Activated naive CD4-positive, alpha-beta T cell treated with anti-CD3 and anti-CD28 coated beads, Interleukin-2, amount 50 U/mL, for 72 hours (primary cell): Measurements from ENCODE around the gene AURKB. TPM values are rescaled to one million over a fixed set of nuclear protein-coding genes. Genes with fewer than 3 reads are reported as not detected.
"Not testable (repeated sequence)": the region's sequence is repeated elsewhere in the genome, so short reads cannot be mapped to it uniquely, and the experiment has no call there.

ENCODE experiments used
- ATAC-seq, 2 donors: fragments of 150-1000 bp; cut with Tn5 transposase; 2 replicates each; pipeline ENCODE4 v1.10.0; 2021; ENCODE audit warnings: mild to moderate bottlenecking in 2 of 2, moderate library complexity in 2 of 2
- DNase-seq, 2 donors: peaks; one replicate each; pipeline ENCODE4 v3.0.0; 2021 to 2022; ENCODE audit warnings: low spot score in 2 of 2
- H3K27ac Mint-ChIP-seq, 2 donors: one replicate each; pipeline ENCODE4 v1.8.0; 2022; ENCODE audit warnings: mild to moderate bottlenecking in 2 of 2, mixed read lengths in 2 of 2
- H3K36me3 Mint-ChIP-seq, 2 donors: one replicate each; pipeline ENCODE4 v1.8.0; 2022; ENCODE audit warnings: mixed read lengths in 2 of 2
- H3K9me3 Mint-ChIP-seq, 2 donors: one replicate each; pipeline ENCODE4 v1.8.0; 2022; ENCODE audit warnings: mixed read lengths in 2 of 2
- total RNA-seq, 2 donors: library from RNA; stranded (reverse); gene quantifications; one replicate each; pipeline ENCODE4 v1.2.3, GENCODE V29; 2022

Gene AURKB
- total RNA-seq, 2 donors from 2014 or later: 169 to 319 TPM

- Mint-ChIP-seq H3K36me3 (peaks cover 0 to 11% of the 10 kb centered on the region in 2 donors), H3K9me3 (no peaks in the 10 kb centered on the region), H3K27ac (peak within 1 kb of the TSS; percentile 96 to 100)
- DNase-seq: peak; percentile 87 to 88
- ATAC-seq: peak; percentile 47 to 74
These were observed 34.0 kb downstream of the AURKB start, which contains the start of gene TMEM107 for GRCh38 chr17:8176197-8176940. Gene TMEM107, minus strand, starts transcription at chr17:8176380. Its CDS starts 94 bp downstream, at chr17:8176286.

- ATAC-seq: peak in 1 of 2 donors; percentile 6
- Mint-ChIP-seq H3K9me3 (no peaks in the 10 kb centered on the region), H3K36me3 (peaks cover 0 to 11% of the 10 kb centered on the region in 2 donors), H3K27ac (peak overlapping the region; percentile 96 to 100)
- DNase-seq: no peak
These were observed 34.6 kb downstream of the AURKB start for GRCh38 chr17:8175795-8176196.

DNA sequence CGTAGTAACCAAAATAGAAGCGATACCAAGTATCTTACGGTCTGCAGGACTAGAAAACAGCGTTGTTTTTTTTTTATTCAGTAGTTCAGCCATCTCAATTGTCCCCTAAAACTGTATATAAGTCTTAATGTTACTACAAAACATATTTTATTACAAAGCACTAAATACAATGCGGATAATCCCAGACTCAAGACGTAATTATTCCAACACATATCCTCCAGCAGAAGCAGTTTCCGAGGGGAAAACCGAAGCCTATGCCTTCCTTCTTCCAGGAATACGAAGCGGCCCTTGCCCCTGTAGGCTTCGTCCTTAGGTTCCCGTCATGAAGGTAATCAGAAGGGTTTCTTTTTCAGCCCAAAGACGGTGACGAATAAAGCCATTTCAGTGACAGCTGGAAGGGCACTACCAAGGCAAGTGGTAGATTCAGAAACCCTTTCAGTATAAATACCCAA lies 36.5 kb downstream of the AURKB start:
- Mint-ChIP-seq H3K27ac (peak overlapping the region; percentile 100), H3K9me3 (no peaks in the 10 kb centered on the region), H3K36me3 (peaks cover 0 to 11% of the 10 kb centered on the region in 2 donors)
- DNase-seq: no peak
- ATAC-seq: no peak

GRCh38 chr17:8173056-8173870 lies 37.1 kb downstream of the AURKB start:
- H3K36me3 Mint-ChIP-seq: peaks cover 0 to 11% of the 10 kb centered on the region in 2 donors
- DNase-seq (peak; percentile 72 to 76), ATAC-seq (peak; percentile 75 to 79)

DNA sequence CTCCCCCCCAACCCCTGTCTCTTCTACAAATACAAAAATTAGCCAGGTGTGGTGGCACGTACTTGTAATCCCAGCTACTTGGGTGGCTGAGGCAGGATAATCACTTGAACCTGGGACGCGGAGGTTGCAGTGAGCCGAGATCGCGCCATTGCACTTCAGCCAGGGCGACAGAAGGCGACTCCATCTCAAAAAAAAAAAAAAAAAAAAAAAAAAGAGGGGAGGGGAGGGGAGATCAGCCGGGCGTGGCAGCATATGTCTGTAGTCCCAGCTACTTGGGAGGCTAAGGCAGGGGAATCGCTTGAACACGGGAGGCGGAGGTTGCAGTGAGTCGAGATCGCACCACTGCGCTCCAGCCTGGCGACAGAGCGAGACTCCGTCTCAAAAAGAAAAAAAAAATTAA lies 40.2 kb downstream of the AURKB start:
- H3K9me3 Mint-ChIP-seq, ATAC-seq, DNase-seq, H3K36me3 Mint-ChIP-seq, H3K27ac Mint-ChIP-seq: not testable (repeated sequence)

More at GRCh38 chr17:8173056-8173870, 37.1 kb downstream of the AURKB start:
- Mint-ChIP-seq H3K9me3 (no peaks in the 10 kb centered on the region), H3K27ac (peak overlapping the region; percentile 100)

GRCh38 chr17:8167526-8167925 lies 42.8 kb downstream of the AURKB start:
- DNase-seq (no peak), ATAC-seq (no peak)
- Mint-ChIP-seq H3K36me3 (no peaks in the 10 kb centered on the region), H3K9me3 (no peaks in the 10 kb centered on the region), H3K27ac (no peak overlapping the region)

DNA sequence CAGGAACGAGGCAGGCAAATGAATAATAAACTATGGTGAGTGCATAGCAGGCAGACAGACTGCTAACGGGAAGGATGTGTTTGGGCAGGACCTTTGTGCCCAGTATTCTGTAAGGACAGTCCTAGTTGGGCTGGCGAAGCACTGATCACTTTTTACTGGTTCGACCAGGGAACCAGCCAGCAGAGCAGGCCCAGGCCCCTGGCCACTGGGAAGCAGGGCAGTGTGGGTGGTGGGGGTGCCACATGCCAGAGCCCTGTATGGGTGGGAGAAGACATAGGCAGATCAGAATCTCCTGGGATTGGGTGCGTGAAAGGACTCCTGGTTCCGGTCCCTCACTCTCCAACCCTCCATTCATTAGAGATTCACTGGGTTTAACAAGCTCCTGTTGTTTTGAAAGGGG lies 43.6 kb downstream of the AURKB start:
- no peak for ATAC-seq
- Mint-ChIP-seq H3K9me3 (no peaks in the 10 kb centered on the region), H3K27ac (no peak overlapping the region), H3K36me3 (peaks cover under 1 to 4% of the 10 kb centered on the region in 2 donors)
- DNase-seq: no peak

DNA sequence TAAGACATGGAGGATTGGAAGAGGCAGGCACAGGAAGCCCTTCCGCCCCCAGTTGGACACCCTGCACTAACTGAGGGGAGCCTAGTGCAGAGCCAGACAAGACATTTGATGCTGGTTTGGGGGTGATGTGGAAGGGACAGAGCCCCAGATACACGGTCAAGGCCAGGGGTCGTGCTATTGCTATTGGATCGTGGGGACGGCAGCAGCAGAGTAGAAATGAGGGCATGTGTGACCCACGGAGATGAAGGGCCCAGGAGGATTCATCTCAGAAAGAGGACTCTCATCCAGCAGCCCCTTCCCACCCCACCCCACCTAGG lies 45.6 kb downstream of the AURKB start:
- ATAC-seq (no peak), DNase-seq (no peak)

DNA sequence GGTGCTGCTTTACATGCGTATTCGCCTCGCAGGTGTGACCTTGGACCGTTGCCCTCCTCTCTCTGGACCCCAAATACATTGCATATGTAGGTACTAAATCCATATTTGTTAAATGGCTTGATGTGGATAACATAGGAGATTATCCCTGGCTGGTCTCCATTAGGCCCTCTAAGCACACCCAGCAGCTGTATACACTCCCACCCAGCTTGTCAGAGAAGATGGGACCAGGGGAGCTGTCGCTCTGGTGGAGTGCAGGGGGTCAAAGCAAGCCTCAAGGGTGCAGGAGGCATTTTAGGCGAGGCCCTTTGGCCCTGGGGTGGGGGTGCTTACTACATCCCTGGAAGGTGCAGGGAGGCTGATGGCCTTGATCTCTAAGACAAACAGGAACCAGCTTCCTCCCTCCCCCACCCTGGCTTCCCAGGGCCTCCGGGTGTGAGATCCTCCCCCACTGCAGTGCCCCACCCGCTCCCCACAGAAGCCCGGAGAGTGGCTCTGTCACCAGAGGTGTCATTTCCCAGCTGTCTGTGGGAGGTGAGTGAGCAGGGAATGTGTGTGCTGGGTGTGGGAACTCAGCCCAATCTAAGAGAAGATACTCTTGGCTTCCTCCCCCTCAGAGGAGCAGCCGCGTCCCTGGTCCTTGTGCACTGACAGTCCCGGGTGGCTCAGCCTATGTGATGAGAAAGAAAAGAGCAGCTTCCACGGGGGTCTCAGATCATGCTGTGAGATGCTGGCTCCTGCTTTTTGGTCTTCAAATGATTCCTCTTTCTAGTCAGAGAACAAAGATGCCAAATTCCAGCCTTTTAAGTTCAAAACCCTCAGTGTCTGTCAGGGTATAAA lies 46.2 kb downstream of the AURKB start:
- peak overlapping the region in 1 of 2 donors; percentile 98 for H3K27ac Mint-ChIP-seq
- ATAC-seq (peak; percentile 70 to 74), DNase-seq (peak; percentile 68 to 76)
- H3K9me3 Mint-ChIP-seq: no peaks in the 10 kb centered on the region
- peaks cover 12 to 13% of the 10 kb centered on the region in 2 donors for H3K36me3 Mint-ChIP-seq

More for the DNA sequence above, 45.6 kb downstream of the AURKB start:
- Mint-ChIP-seq H3K36me3 (peaks cover 12 to 13% of the 10 kb centered on the region in 2 donors), H3K9me3 (no peaks in the 10 kb centered on the region), H3K27ac (peak overlapping the region in 1 of 2 donors; percentile 73)

DNA sequence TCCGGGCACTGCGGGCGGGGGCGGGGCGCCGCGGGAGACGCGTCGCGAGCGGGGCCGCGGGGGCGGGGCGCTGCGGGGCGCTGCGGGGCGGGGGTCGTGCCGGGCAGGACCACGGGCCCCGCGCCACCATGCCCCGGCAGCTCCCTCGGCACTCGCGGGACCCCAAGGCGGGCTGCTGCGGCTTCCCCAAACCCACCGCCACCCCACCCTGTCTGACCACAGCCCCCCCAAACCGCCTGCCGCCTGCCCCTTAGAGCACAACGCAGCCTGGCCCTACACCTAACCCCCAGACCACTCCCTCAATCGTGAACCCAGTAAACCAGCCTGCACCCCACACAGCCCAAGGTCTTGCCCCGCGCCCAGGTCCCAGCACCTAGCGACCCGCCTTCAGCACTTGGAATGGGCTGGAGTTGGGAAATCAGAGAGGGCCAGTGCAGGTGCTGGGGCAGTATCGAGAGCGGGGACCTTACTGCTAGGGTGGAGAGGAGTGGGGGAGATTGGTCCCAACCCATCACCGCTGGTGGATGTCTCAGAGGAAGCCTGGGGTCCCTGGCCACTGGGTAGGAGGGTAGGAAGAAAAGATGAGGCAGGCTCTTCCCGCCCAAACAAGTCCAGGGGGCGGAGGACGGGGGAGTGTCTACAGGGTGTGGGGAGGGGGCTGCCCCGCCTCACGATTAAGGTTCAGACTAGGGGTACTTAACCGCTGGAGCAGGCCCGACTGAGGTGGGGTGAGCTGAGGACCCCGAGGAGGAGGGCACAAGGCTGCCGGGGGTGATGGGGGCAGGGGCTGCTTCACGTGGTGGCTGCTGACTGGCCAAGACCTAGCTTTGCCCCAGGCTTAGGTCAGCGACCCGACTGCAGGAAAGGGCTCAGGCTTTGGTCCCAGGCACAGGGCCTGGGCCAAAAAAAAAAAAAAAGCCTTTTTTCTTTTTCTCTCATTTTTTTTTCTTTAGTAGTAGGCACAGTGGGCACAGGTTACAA lies 47.1 kb downstream of the AURKB start:
- Mint-ChIP-seq H3K9me3 (no peaks in the 10 kb centered on the region), H3K36me3 (peaks cover 12 to 13% of the 10 kb centered on the region in 2 donors), H3K27ac (peak overlapping the region in 1 of 2 donors; percentile 98)
- ATAC-seq (peak; percentile 20 to 21), DNase-seq (peak in 1 of 2 donors; percentile 69)

DNA sequence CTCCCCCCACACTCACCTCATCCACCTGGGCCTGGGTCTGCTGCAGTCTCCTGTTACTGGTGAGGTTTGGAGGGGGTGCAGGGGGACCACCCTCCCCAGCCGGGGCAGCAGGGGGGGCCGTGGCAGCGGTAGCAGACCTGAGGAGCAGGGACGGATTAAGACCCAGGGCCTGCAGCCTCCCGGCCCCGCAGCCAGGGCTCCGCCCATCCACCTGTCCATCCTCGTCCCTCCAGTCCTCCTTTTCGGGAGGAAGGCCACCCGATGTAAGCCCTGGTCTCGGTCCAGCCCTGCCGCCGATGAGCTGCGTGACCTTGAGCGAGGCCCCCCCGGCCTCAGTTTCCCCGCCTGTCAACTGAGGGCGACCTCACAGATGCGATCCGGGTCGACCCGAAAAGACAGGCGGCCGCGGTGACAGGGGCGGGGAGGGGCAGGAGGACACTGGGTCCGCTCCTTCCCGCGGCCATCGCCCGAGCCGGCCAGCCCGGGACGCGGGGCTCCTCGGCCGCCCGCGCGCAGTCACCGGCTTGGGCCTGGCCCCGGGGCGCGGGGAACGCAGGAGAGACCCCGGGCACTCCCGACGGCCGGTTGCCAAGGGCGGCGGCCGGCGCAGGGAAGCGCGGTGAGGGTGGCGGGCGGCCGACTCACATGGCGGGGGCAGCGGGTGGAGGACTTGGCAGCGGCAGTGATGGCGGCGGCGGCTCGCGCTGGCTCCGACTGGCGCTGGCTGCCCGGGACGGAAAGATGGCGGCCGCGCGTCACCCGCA lies 48.0 kb downstream of the AURKB start, which contains the start of gene VAMP2:
VAMP2 (minus strand) TSS at position 716 of the 764 bp plus-strand sequence; CDS start at position 647, 69 bp downstream.
- peaks cover 12 to 13% of the 10 kb centered on the region in 2 donors for H3K36me3 Mint-ChIP-seq
- H3K27ac Mint-ChIP-seq: peak within 1 kb of the TSS in 1 of 2 donors; percentile 98

GRCh38 chr17:8161289-8162232 lies 48.8 kb downstream of the AURKB start:
- ATAC-seq (no peak), DNase-seq (no peak)
- no peaks in the 10 kb centered on the region for H3K9me3 Mint-ChIP-seq
- peaks cover 12 to 13% of the 10 kb centered on the region in 2 donors for H3K36me3 Mint-ChIP-seq
- peak overlapping the region in 1 of 2 donors; percentile 91 for H3K27ac Mint-ChIP-seq

More for the DNA sequence above, 48.0 kb downstream of the AURKB start, which contains the start of gene VAMP2:
- no peaks in the 10 kb centered on the region for H3K9me3 Mint-ChIP-seq
- DNase-seq (peak; percentile 86 to 88), ATAC-seq (peak; percentile 54 to 61)

DNA sequence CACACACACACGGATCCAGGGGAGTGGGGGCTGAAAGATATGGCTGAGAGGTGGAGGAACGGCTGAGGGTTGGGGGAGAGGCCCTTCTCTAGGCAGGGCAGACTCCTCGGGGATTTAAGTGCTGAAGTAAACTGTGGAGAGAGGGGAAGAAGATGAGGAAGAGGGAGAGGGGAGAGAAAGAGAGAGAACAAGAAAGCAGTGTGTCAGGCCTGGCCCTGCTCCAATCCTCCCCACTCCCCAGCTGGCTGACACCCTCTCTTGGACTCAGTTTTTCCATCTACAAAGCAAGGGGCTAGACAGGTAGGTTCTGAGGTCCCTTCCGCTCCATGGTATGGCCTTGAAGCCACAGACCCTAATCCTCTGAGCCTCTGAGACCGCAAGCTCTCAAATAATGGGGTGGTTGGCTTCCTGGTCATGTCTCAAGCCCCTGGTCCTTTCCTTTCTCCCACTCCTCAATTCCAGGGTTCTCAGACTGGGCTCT lies 49.6 kb downstream of the AURKB start:
- peaks cover 12 to 13% of the 10 kb centered on the region in 2 donors for H3K36me3 Mint-ChIP-seq
- DNase-seq (no peak), ATAC-seq (no peak)
- H3K27ac Mint-ChIP-seq: peak overlapping the region in 1 of 2 donors; percentile 91
- H3K9me3 Mint-ChIP-seq: no peaks in the 10 kb centered on the region
